ENCODE data around the gene EFCAB8.
"Not testable (repeated sequence)": the region's sequence is repeated elsewhere in the genome, so short reads cannot be mapped to it uniquely, and the experiment has no call there.

The EFCAB8 gene

GRCh38 chr20:32891491-32891890, 32.8 kb downstream of the EFCAB8 start:
- Histone ChIP-seq H3K27me3 (ENCODE audit: control insufficient read depth, insufficient read depth, low read length) (no peaks in the 10 kb centered on the region), H3K36me3 (ENCODE audit: control insufficient read depth, insufficient read depth, low read length) (no peaks in the 10 kb centered on the region), H3K9me3 (ENCODE audit: control insufficient read depth, insufficient read depth, low read length) (no peaks in the 10 kb centered on the region), H3K4me1 (ENCODE audit: control insufficient read depth, insufficient read depth, low read length) (peaks cover 9% of the 10 kb centered on the region), H3K4me3 (ENCODE audit: low read depth, low read length) (no peak overlapping the region), H3K9ac (ENCODE audit: low read depth, low read length) (no peak overlapping the region)

GRCh38 chr20:32891926-32892660, 33.4 kb downstream of the EFCAB8 start:
- H3K4me3 ChIP-seq (ENCODE audit: low read depth, low read length), result no peak overlapping the region
- no peaks in the 10 kb centered on the region for H3K9me3 ChIP-seq (ENCODE audit: control insufficient read depth, insufficient read depth, low read length)
- no peak overlapping the region for H3K9ac ChIP-seq (ENCODE audit: low read depth, low read length)
- no peaks in the 10 kb centered on the region for H3K36me3 ChIP-seq (ENCODE audit: control insufficient read depth, insufficient read depth, low read length)
- no peaks in the 10 kb centered on the region for H3K27me3 ChIP-seq (ENCODE audit: control insufficient read depth, insufficient read depth, low read length)
- peaks cover 4% of the 10 kb centered on the region for H3K4me1 ChIP-seq (ENCODE audit: control insufficient read depth, insufficient read depth, low read length)

DNA sequence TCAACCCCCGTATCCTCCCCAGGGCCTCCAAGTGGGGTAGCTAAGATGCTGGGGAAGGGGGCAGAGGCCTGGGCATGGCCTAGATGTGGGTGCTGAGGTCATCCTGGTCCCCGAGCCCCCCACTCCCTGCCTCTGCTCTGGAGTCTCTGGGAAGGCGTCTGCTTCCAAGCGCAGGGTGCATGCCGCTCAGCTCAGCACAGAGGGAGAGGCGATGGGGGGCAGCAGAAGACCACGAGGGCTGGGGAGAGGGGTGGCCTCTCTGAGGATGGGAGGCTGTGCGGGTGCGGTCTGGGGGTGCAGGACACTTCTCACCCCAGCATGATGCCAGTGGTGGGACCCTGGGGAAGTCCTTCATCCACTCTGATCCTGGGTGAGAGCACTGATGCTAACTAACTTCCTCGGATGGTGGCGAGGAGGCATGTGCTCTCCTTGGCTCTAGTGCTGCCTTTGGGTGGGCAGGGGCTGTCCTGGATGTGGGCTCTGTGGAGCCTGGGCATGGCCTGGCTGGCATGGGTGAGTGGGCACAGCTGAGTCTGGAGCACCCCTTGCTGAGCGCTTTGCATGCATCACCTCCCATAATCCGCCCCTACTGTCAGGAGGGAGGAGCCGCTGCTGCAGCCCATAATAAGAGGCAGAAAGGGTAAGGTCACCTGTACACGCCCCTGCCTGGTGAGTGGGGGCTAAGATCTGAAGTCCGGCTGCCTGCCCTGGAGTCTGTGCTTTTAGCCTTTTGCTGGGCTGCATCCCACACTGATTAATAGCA, 34.7 kb downstream of the EFCAB8 start:
- peaks cover 4% of the 10 kb centered on the region for H3K4me1 ChIP-seq (ENCODE audit: control insufficient read depth, insufficient read depth, low read length)
- H3K4me3 ChIP-seq (ENCODE audit: low read depth, low read length), result no peak overlapping the region
- no peaks in the 10 kb centered on the region for H3K9me3 ChIP-seq (ENCODE audit: control insufficient read depth, insufficient read depth, low read length)
- H3K9ac ChIP-seq (ENCODE audit: low read depth, low read length), result peak overlapping the region; percentile 57
- H3K36me3 ChIP-seq (ENCODE audit: control insufficient read depth, insufficient read depth, low read length), result no peaks in the 10 kb centered on the region
- H3K27me3 ChIP-seq (ENCODE audit: control insufficient read depth, insufficient read depth, low read length), result no peaks in the 10 kb centered on the region

GRCh38 chr20:32894026-32894483, 35.3 kb downstream of the EFCAB8 start:
- H3K36me3 ChIP-seq (ENCODE audit: control insufficient read depth, insufficient read depth, low read length), result no peaks in the 10 kb centered on the region
- no peak overlapping the region for H3K4me3 ChIP-seq (ENCODE audit: low read depth, low read length)
- no peaks in the 10 kb centered on the region for H3K9me3 ChIP-seq (ENCODE audit: control insufficient read depth, insufficient read depth, low read length)
- peak overlapping the region; percentile 57 for H3K9ac ChIP-seq (ENCODE audit: low read depth, low read length)
- H3K27me3 ChIP-seq (ENCODE audit: control insufficient read depth, insufficient read depth, low read length), result no peaks in the 10 kb centered on the region
- peaks cover 4% of the 10 kb centered on the region for H3K4me1 ChIP-seq (ENCODE audit: control insufficient read depth, insufficient read depth, low read length)

GRCh38 chr20:32894711-32895355, 36.1 kb downstream of the EFCAB8 start:
- no peaks in the 10 kb centered on the region for H3K27me3 ChIP-seq (ENCODE audit: control insufficient read depth, insufficient read depth, low read length)
- no peak overlapping the region for H3K4me3 ChIP-seq (ENCODE audit: low read depth, low read length)
- H3K4me1 ChIP-seq (ENCODE audit: control insufficient read depth, insufficient read depth, low read length), result peaks cover 4% of the 10 kb centered on the region
- no peaks in the 10 kb centered on the region for H3K36me3 ChIP-seq (ENCODE audit: control insufficient read depth, insufficient read depth, low read length)
- no peaks in the 10 kb centered on the region for H3K9me3 ChIP-seq (ENCODE audit: control insufficient read depth, insufficient read depth, low read length)
- H3K9ac ChIP-seq (ENCODE audit: low read depth, low read length), result no peak overlapping the region

GRCh38 chr20:32896521-32897280, 38.0 kb downstream of the EFCAB8 start:
- peaks cover 4% of the 10 kb centered on the region for H3K4me1 ChIP-seq (ENCODE audit: control insufficient read depth, insufficient read depth, low read length)
- no peaks in the 10 kb centered on the region for H3K36me3 ChIP-seq (ENCODE audit: control insufficient read depth, insufficient read depth, low read length)
- H3K9me3 ChIP-seq (ENCODE audit: control insufficient read depth, insufficient read depth, low read length), result no peaks in the 10 kb centered on the region
- no peaks in the 10 kb centered on the region for H3K27me3 ChIP-seq (ENCODE audit: control insufficient read depth, insufficient read depth, low read length)
- H3K9ac ChIP-seq (ENCODE audit: low read depth, low read length), result no peak overlapping the region
- no peak overlapping the region for H3K4me3 ChIP-seq (ENCODE audit: low read depth, low read length)

- Histone ChIP-seq H3K9ac (ENCODE audit: low read depth, low read length) (no peak overlapping the region), H3K4me1 (ENCODE audit: control insufficient read depth, insufficient read depth, low read length) (peaks cover 3% of the 10 kb centered on the region), H3K27me3 (ENCODE audit: control insufficient read depth, insufficient read depth, low read length) (no peaks in the 10 kb centered on the region), H3K4me3 (ENCODE audit: low read depth, low read length) (no peak overlapping the region), H3K36me3 (ENCODE audit: control insufficient read depth, insufficient read depth, low read length) (no peaks in the 10 kb centered on the region), H3K9me3 (ENCODE audit: control insufficient read depth, insufficient read depth, low read length) (no peaks in the 10 kb centered on the region)
Observed at GRCh38 chr20:32898729-32899128, 40.0 kb downstream of the EFCAB8 start.

DNA sequence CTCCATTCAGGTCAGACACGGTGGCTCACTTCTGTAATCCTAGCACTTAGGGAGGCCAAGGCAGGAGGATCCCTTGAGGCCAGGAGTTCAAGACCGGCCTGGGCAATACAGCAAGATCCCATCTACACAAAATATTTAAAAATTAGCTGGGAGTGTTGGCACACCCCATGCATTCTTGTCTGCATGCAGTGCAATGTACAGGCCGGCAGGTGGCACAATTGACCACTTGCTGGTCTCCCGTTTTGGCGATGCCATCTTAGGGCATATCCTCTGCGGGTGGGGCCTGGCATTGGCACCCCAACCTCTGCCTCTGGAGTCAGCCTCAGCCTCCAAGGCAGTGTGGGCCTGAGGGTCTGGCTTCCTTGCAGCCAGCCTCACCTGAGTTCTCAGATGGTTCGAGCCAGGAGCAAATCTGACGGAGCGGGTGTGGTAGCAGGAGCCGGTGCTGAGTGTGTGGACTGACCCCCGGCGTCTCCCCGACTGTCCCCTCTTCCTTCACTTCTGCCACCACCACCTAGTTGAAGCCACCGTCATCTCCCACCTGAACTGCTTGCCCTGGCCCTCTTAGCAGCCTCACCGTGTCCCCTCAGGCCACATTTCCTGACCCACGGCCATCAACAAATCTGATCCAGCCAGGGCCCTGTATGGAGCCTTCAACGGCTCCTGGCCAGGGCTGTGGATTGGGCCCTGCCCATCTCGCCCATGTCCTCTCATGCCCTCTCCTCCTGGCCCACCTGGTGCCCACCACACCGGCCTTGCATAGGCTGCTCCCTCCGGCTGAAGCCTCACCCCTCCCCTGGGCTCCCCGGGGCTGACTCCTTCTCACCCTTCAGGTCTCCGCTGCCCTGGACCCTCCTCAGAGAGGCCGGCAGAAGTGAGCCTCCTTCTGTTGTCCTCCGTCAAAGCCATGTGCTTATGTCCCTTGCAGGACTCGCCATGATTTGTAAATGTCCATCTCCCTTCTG, 44.0 kb downstream of the EFCAB8 start:
- no peaks in the 10 kb centered on the region for H3K9me3 ChIP-seq (ENCODE audit: control insufficient read depth, insufficient read depth, low read length)
- no peak overlapping the region for H3K4me3 ChIP-seq (ENCODE audit: low read depth, low read length)
- H3K27me3 ChIP-seq (ENCODE audit: control insufficient read depth, insufficient read depth, low read length), result no peaks in the 10 kb centered on the region

DNA sequence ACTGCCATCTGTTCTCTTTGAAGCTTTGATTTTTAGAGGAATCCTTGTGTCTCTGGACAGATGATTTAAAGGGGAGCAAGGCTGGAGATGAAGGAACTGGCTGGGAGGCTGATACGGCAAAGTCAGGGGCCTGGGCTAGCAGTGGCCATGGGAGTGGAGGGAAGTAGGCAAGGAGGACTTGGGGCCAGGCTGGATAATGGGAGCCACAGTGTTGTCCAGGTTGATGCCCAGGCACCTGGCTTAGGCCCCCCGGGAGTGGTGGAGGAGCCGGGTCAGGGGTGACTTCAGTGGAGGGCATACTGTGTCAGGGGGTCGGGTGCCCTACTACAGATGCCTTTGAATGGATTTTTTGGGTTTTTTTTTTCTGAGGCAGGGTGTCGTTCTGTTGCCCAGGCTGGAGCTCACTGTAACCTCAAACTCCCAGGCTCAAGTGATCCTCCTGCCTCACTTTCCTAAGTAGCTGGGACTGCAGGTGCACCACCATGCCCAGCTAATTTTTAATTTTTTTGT, 45.0 kb downstream of the EFCAB8 start:
- H3K9me3 ChIP-seq (ENCODE audit: control insufficient read depth, insufficient read depth, low read length), result no peaks in the 10 kb centered on the region
- no peak overlapping the region for H3K9ac ChIP-seq (ENCODE audit: low read depth, low read length)
- H3K4me1 ChIP-seq (ENCODE audit: control insufficient read depth, insufficient read depth, low read length), result no peaks in the 10 kb centered on the region
- no peaks in the 10 kb centered on the region for H3K27me3 ChIP-seq (ENCODE audit: control insufficient read depth, insufficient read depth, low read length)
- no peak overlapping the region for H3K4me3 ChIP-seq (ENCODE audit: low read depth, low read length)
- H3K36me3 ChIP-seq (ENCODE audit: control insufficient read depth, insufficient read depth, low read length), result no peaks in the 10 kb centered on the region

More for the DNA sequence above, 44.0 kb downstream of the EFCAB8 start:
- H3K4me1 ChIP-seq (ENCODE audit: control insufficient read depth, insufficient read depth, low read length), result no peaks in the 10 kb centered on the region
- H3K9ac ChIP-seq (ENCODE audit: low read depth, low read length), result no peak overlapping the region
- no peaks in the 10 kb centered on the region for H3K36me3 ChIP-seq (ENCODE audit: control insufficient read depth, insufficient read depth, low read length)

- not testable (repeated sequence) for H3K4me3 ChIP-seq (ENCODE audit: low read depth, low read length); H3K36me3 ChIP-seq (ENCODE audit: control insufficient read depth, insufficient read depth, low read length); H3K9me3 ChIP-seq (ENCODE audit: control insufficient read depth, insufficient read depth, low read length); H3K4me1 ChIP-seq (ENCODE audit: control insufficient read depth, insufficient read depth, low read length); H3K27me3 ChIP-seq (ENCODE audit: control insufficient read depth, insufficient read depth, low read length); H3K9ac ChIP-seq (ENCODE audit: low read depth, low read length)
Observed at GRCh38 chr20:32904678-32905077, 46.0 kb downstream of the EFCAB8 start.

All from iPS-15b (cell line).